H7 (cell line): Measurements from ENCODE around the gene HKDC1. TPM values are rescaled to one million over a fixed set of nuclear protein-coding genes. Genes with fewer than 3 reads are reported as not detected.

Experiments used
- DNase-seq: peaks from one replicate; pipeline ENCODE4 v3.0.0; 2012
- H3K27me3 ChIP-seq: 2 replicates; pipeline ENCODE4 v1.6.0; 2011; ENCODE audit warnings: mild to moderate bottlenecking, low read length; ENCODE audit not compliant: control insufficient read depth, insufficient read depth
- H3K36me3 ChIP-seq: replicated peaks from 2 replicates; pipeline ENCODE4 v1.5.1; 2011; ENCODE audit warnings: low read length; ENCODE audit not compliant: control insufficient read depth, insufficient read depth
- H3K4me3 ChIP-seq: 2 replicates; pipeline ENCODE4 v1.5.1; 2011; ENCODE audit warnings: low read depth, mild to moderate bottlenecking, control low read depth, low read length, moderate library complexity; ENCODE audit not compliant: insufficient read depth
- total RNA-seq: library from RNA; depleted of rRNA; stranded (reverse); fragments of >200 nt; shearing (Covaris generic); gene quantifications from 2 replicates; pipeline ENCODE4 v1.2.3, GENCODE V29; 2014

HKDC1 gene
- total RNA-seq, 1 experiment from 2014 or later, result 0.03 TPM

GRCh38 chr10:69225681-69226080 lies 5.5 kb downstream of the HKDC1 start:
- Histone ChIP-seq H3K36me3 (no peaks in the 10 kb centered on the region), H3K27me3 (no peaks in the 10 kb centered on the region), H3K4me3 (no peak overlapping the region)
- no peak for DNase-seq

GRCh38 chr10:69226919-69227450 lies 6.9 kb downstream of the HKDC1 start:
- DNase-seq, result peak; percentile 64
- Histone ChIP-seq H3K36me3 (no peaks in the 10 kb centered on the region), H3K27me3 (no peaks in the 10 kb centered on the region), H3K4me3 (no peak overlapping the region)

GRCh38 chr10:69228151-69228550 lies 8.0 kb downstream of the HKDC1 start:
- DNase-seq, result no peak
- Histone ChIP-seq H3K27me3 (no peaks in the 10 kb centered on the region), H3K4me3 (no peak overlapping the region), H3K36me3 (no peaks in the 10 kb centered on the region)

DNA sequence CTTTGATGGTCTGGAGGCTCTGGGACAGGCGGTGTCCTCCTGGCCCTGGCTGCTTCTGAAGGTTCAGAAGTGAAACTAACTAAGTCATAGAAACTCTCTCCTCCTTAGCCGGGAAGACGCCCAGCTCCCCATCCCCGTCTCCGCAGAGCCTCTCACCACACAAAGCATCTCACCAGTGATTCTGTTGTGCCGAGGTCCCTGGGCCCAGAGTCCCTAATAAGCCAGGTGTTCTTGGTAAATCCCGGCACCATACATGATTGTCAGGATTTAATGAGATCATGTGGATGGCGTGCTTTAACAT lies 9.4 kb downstream of the HKDC1 start:
- no peak for DNase-seq
- Histone ChIP-seq H3K36me3 (no peaks in the 10 kb centered on the region), H3K4me3 (no peak overlapping the region), H3K27me3 (no peaks in the 10 kb centered on the region)

- H3K4me3 ChIP-seq, result no peak overlapping the region
- DNase-seq, result no peak
- no peaks in the 10 kb centered on the region for H3K27me3 ChIP-seq
- H3K36me3 ChIP-seq, result no peaks in the 10 kb centered on the region
Measured at GRCh38 chr10:69230128-69230527, 10.0 kb downstream of the HKDC1 start.

- Histone ChIP-seq H3K27me3 (no peaks in the 10 kb centered on the region), H3K36me3 (no peaks in the 10 kb centered on the region), H3K4me3 (no peak overlapping the region)
- DNase-seq, result peak; percentile 59
Measured at GRCh38 chr10:69232252-69232651, 12.1 kb downstream of the HKDC1 start.

- Histone ChIP-seq H3K36me3 (no peaks in the 10 kb centered on the region), H3K4me3 (no peak overlapping the region), H3K27me3 (no peaks in the 10 kb centered on the region)
- DNase-seq, result no peak
Measured at GRCh38 chr10:69232736-69233480, 12.8 kb downstream of the HKDC1 start.

DNA sequence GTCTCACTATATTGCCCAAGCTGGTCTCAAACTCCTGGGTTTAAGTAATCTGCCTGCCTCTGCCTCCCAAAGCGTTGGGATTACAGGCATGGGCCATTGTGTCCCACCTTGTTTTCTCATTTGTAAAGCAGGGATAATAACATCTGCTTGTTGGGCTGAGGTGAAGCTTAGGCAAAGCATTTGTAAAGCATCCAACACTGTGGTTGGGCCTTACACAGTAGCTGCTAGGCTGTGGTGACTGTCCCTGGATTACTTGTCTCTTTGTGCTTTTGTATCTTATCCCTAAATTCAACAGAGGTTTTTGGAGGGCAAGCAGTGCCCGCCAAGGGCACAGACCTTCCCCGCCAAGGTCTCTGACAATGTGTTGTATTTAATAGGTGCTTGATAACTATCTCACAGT lies 14.3 kb downstream of the HKDC1 start:
- no peak for DNase-seq
- Histone ChIP-seq H3K4me3 (no peak overlapping the region), H3K27me3 (no peaks in the 10 kb centered on the region)

GRCh38 chr10:69237528-69238159 lies 17.5 kb downstream of the HKDC1 start:
- no peaks in the 10 kb centered on the region for H3K36me3 ChIP-seq
- peak; percentile 89 for DNase-seq
- no peak overlapping the region for H3K4me3 ChIP-seq
- H3K27me3 ChIP-seq, result no peaks in the 10 kb centered on the region

More for the DNA sequence above, 14.3 kb downstream of the HKDC1 start:
- H3K36me3 ChIP-seq, result no peaks in the 10 kb centered on the region

- H3K27me3 ChIP-seq, result no peaks in the 10 kb centered on the region
- no peak overlapping the region for H3K4me3 ChIP-seq
- no peaks in the 10 kb centered on the region for H3K36me3 ChIP-seq
- no peak for DNase-seq
Measured at GRCh38 chr10:69239136-69239535, 19.0 kb downstream of the HKDC1 start.

DNA sequence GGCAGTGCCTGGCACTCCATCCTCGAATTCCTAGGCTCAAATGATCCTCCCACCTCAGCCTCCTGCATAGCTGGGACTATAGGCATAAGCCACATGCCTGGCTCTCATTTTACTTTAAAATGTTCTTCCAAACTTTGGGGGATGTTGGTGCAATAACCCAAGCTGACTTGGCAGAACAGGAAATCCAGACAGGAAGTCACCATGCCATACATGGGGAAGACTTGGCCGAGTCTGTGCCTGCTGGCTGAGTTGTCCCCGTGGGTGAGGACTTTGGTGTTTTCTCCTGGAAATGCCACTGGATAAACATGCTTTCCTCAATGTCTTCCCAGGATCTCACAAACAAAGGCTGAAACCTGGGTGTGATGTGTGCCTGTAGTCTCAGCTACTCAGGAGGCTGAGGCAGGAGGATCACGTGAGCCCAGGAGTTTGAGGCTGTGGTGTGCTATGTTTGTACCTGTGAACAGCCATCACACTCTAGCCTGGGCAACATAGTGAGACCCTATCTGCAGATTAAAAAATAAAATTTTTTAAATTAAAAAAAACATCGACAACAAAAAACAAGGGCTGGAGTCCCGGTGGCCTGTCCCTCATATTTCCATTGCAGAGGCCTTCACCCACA lies 19.8 kb downstream of the HKDC1 start:
- no peaks in the 10 kb centered on the region for H3K27me3 ChIP-seq
- H3K4me3 ChIP-seq, result no peak overlapping the region
- no peaks in the 10 kb centered on the region for H3K36me3 ChIP-seq
- DNase-seq, result no peak

- Histone ChIP-seq H3K4me3 (no peak overlapping the region), H3K36me3 (no peaks in the 10 kb centered on the region), H3K27me3 (no peaks in the 10 kb centered on the region)
- DNase-seq, result no peak
Measured at GRCh38 chr10:69240455-69240854, 20.3 kb downstream of the HKDC1 start.

- Histone ChIP-seq H3K27me3 (no peaks in the 10 kb centered on the region), H3K36me3 (no peaks in the 10 kb centered on the region), H3K4me3 (no peak overlapping the region)
- DNase-seq, result no peak
Measured at GRCh38 chr10:69241575-69241974, 21.4 kb downstream of the HKDC1 start.

DNA sequence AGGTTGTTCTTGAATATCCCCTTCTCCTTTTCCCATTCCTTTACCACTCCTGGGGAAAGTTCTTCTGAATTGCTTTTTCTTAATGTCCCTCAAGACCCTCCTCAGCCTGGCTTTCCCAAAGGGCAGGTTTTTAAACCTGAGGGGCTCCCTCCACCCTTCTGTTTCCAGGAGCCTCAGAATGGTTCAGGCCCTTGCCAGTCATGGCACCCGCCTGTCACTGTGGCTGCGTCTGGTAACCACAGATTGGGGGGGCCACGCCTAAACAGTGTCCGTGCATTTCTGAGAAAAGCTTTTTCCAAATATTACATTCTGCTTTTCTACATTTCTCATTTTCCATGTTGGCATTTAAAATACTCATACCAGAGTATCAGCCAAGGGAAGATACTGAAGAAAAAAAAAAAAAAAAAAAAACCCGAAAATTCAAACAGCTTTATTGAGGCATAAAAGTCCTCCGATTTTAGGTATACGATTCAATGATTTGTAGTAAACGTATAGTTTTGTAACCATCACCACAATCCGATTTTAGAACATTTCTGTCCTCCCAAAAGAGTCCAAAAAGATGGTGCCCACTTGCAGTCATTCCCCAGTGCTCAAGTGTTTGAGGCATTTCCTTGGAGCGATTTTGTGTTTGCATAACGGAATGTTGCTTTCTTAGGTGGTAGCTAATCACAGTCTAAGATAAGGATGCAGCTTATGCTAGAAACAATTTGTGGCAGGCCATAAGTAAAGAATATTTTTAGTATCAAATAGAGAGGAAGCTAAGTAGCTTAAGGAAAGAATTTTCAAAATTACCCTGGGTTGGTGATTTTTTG lies 22.1 kb downstream of the HKDC1 start:
- no peaks in the 10 kb centered on the region for H3K36me3 ChIP-seq
- DNase-seq, result no peak
- H3K27me3 ChIP-seq, result no peaks in the 10 kb centered on the region
- H3K4me3 ChIP-seq, result no peak overlapping the region
